ENCODE measurements around the gene CERS6. TPM values are rescaled to one million over a fixed set of nuclear protein-coding genes. Genes with fewer than 3 reads are reported as not detected.

CERS6 gene
- polyA plus RNA-seq, 1 donor from 2014 or later = 59.3 TPM

DNA sequence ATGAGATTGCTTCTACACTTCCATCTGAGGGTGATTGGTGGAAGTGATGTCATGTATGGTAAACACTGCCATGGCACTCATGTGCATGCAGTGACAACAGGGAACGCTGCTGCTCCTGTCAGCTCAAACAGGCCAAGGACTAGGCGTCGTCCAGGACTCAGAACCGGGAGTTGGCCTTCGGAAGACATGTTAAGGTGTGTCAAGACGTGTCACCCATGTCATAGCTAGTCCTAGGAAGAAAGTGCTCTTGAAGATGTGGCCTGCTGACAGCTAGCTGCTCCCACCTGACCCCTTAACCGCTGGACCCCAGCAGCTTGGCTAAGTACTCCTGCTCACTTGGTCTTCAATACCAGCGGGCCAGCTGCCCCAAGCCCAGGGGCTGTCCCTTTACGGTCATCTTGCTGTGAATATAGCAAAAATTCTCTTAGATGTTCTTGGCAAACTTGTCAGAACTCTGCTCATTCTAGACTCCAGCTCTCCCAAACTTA, 340.1 kb downstream of the CERS6 start:
- Histone ChIP-seq H4K20me1 (ENCODE audit: insufficient read depth) (no peaks in the 10 kb centered on the region), H2AFZ (ENCODE audit: low read depth, low read length) (no peak overlapping the region), H3K27me3 (ENCODE audit: insufficient read depth, low read depth, low read length) (no peaks in the 10 kb centered on the region), H3F3A (ENCODE audit: insufficient read depth, low read length, poor library complexity, severe bottlenecking) (no peaks in the 10 kb centered on the region), H3K79me2 (replicated peaks; ENCODE audit: insufficient read depth, low read length) (no peaks in the 10 kb centered on the region), H3K9me3 (ENCODE audit: low read length) (no peaks in the 10 kb centered on the region), H3K27ac (ENCODE audit: low read length) (no peak overlapping the region), H3K9ac (ENCODE audit: low read length) (no peak overlapping the region), H3K4me2 (ENCODE audit: low read length) (no peak overlapping the region), H3K36me3 (ENCODE audit: insufficient read depth, low read length) (no peaks in the 10 kb centered on the region), H3K4me3 (ENCODE audit: low read length) (no peak overlapping the region), H3K9me2 (ENCODE audit: insufficient read depth, low read length) (no peaks in the 10 kb centered on the region)
- TF ChIP-seq, protein P1, sequence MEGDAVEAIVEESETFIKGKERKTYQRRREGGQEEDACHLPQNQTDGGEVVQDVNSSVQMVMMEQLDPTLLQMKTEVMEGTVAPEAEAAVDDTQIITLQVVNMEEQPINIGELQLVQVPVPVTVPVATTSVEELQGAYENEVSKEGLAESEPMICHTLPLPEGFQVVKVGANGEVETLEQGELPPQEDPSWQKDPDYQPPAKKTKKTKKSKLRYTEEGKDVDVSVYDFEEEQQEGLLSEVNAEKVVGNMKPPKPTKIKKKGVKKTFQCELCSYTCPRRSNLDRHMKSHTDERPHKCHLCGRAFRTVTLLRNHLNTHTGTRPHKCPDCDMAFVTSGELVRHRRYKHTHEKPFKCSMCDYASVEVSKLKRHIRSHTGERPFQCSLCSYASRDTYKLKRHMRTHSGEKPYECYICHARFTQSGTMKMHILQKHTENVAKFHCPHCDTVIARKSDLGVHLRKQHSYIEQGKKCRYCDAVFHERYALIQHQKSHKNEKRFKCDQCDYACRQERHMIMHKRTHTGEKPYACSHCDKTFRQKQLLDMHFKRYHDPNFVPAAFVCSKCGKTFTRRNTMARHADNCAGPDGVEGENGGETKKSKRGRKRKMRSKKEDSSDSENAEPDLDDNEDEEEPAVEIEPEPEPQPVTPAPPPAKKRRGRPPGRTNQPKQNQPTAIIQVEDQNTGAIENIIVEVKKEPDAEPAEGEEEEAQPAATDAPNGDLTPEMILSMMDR (IDR thresholded peaks at IDR 0.05; ENCODE audit: poor library complexity, severe bottlenecking) = no peak
- TF ChIP-seq SMC3 (conservative IDR thresholded peaks at IDR 0.05; ENCODE audit: poor library complexity) = no peak
- TF ChIP-seq, protein P2, sequence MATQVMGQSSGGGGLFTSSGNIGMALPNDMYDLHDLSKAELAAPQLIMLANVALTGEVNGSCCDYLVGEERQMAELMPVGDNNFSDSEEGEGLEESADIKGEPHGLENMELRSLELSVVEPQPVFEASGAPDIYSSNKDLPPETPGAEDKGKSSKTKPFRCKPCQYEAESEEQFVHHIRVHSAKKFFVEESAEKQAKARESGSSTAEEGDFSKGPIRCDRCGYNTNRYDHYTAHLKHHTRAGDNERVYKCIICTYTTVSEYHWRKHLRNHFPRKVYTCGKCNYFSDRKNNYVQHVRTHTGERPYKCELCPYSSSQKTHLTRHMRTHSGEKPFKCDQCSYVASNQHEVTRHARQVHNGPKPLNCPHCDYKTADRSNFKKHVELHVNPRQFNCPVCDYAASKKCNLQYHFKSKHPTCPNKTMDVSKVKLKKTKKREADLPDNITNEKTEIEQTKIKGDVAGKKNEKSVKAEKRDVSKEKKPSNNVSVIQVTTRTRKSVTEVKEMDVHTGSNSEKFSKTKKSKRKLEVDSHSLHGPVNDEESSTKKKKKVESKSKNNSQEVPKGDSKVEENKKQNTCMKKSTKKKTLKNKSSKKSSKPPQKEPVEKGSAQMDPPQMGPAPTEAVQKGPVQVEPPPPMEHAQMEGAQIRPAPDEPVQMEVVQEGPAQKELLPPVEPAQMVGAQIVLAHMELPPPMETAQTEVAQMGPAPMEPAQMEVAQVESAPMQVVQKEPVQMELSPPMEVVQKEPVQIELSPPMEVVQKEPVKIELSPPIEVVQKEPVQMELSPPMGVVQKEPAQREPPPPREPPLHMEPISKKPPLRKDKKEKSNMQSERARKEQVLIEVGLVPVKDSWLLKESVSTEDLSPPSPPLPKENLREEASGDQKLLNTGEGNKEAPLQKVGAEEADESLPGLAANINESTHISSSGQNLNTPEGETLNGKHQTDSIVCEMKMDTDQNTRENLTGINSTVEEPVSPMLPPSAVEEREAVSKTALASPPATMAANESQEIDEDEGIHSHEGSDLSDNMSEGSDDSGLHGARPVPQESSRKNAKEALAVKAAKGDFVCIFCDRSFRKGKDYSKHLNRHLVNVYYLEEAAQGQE (IDR thresholded peaks at IDR 0.05; ENCODE audit: borderline replicate concordance) = no peak
- no peak for TF ChIP-seq RAD21 (conservative IDR thresholded peaks at IDR 0.05)
- no peak for TF ChIP-seq EZH2 (IDR thresholded peaks at IDR 0.05; ENCODE audit: borderline replicate concordance, insufficient read depth, low read length, poor library complexity, severe bottlenecking)
- TF ChIP-seq EP300 (conservative IDR thresholded peaks at IDR 0.05; ENCODE audit: poor library complexity, severe bottlenecking) = no peak
- no peak for TF ChIP-seq TAF1 (IDR thresholded peaks at IDR 0.05; ENCODE audit: low read depth)
- no peak for TF ChIP-seq POLR2AphosphoS5 (IDR thresholded peaks at IDR 0.05)
- TF ChIP-seq MXI1 (conservative IDR thresholded peaks at IDR 0.05; ENCODE audit: poor library complexity, severe bottlenecking) = no peak

DNA sequence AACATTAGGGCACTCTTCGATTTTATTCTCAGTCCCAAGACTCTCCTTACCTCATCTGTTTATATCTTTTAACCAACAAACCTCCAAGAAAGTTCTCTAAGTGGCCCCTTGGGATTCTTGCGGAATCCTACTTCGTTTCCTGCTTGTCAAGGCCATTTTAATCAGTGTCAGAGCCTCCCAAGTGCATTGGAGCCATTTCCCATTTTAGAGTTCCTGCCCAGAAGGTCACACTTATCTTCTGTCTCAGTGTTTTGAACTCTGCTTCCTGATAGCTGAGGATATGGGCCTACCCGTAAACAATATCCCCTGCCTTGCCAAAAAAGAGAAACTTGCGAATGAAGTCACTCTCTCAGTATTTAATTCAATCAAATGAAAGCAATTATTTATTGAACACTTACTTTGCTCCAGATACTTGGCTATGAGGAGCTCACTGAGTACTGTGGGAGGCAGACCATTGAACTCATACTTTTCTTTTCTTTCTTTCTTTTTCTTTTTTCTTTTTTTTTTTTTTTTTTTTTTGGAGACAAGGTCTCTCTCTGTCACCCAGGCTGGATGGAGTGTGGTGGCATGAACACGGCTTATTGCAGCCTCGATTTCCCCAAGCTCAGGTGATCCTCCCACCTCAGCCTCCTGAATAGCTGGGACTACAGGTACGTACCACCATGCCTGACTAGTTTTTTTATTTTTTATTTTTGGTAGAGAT, 340.7 kb downstream of the CERS6 start:
- Histone ChIP-seq H3K27me3 (ENCODE audit: insufficient read depth, low read depth, low read length) (no peaks in the 10 kb centered on the region), H3K27ac (ENCODE audit: low read length) (no peak overlapping the region)

More for the DNA sequence above, 340.7 kb downstream of the CERS6 start:
- TF ChIP-seq POLR2AphosphoS5 (IDR thresholded peaks at IDR 0.05) (no peak), SMC3 (conservative IDR thresholded peaks at IDR 0.05; ENCODE audit: poor library complexity) (no peak), TAF1 (IDR thresholded peaks at IDR 0.05; ENCODE audit: low read depth) (no peak), MXI1 (conservative IDR thresholded peaks at IDR 0.05; ENCODE audit: poor library complexity, severe bottlenecking) (no peak), RAD21 (conservative IDR thresholded peaks at IDR 0.05) (no peak), EP300 (conservative IDR thresholded peaks at IDR 0.05; ENCODE audit: poor library complexity, severe bottlenecking) (no peak), EZH2 (IDR thresholded peaks at IDR 0.05; ENCODE audit: borderline replicate concordance, insufficient read depth, low read length, poor library complexity, severe bottlenecking) (no peak)
- TF ChIP-seq, protein P2 (IDR thresholded peaks at IDR 0.05; ENCODE audit: borderline replicate concordance) = no peak
- TF ChIP-seq, protein P1 (IDR thresholded peaks at IDR 0.05; ENCODE audit: poor library complexity, severe bottlenecking) = no peak
- H3F3A ChIP-seq (ENCODE audit: insufficient read depth, low read length, poor library complexity, severe bottlenecking) = no peaks in the 10 kb centered on the region
- no peaks in the 10 kb centered on the region for H3K9me2 ChIP-seq (ENCODE audit: insufficient read depth, low read length)
- no peaks in the 10 kb centered on the region for H3K79me2 ChIP-seq (replicated peaks; ENCODE audit: insufficient read depth, low read length)
- no peak overlapping the region for H3K4me2 ChIP-seq (ENCODE audit: low read length)
- H3K9me3 ChIP-seq (ENCODE audit: low read length) = no peaks in the 10 kb centered on the region
- no peak overlapping the region for H3K4me3 ChIP-seq (ENCODE audit: low read length)
- no peak overlapping the region for H2AFZ ChIP-seq (ENCODE audit: low read depth, low read length)
- H3K36me3 ChIP-seq (ENCODE audit: insufficient read depth, low read length) = no peaks in the 10 kb centered on the region
- no peaks in the 10 kb centered on the region for H4K20me1 ChIP-seq (ENCODE audit: insufficient read depth)
- no peak overlapping the region for H3K9ac ChIP-seq (ENCODE audit: low read length)
